ENCODE results near the gene GFRAL. TPM values are rescaled to one million over a fixed set of nuclear protein-coding genes. Genes with fewer than 3 reads are reported as not detected.
"Not testable (repeated sequence)": the region's sequence is repeated elsewhere in the genome, so short reads cannot be mapped to it uniquely, and the experiment has no call there.

GFRAL gene
- not detected in 2 replicates for total RNA-seq

- intact Hi-C loops (cut with micrococcal nuclease) = no loop called here
These were observed at the start of gene GFRAL for GRCh38 chr6:55327169-55327568. GFRAL (plus strand) TSS chr6:55327469; CDS start chr6:55327555, 86 bp downstream.

- intact Hi-C loops (cut with micrococcal nuclease) = loop anchor here (2.0 kb wide), 2 partner anchors 609 to 1293 kb away; no protein-coding TSS in a partner anchor
These were observed 49.6 kb upstream of the GFRAL start for GRCh38 chr6:55277646-55278045.

- intact Hi-C loops (cut with micrococcal nuclease) = no loop called here
These were observed 46.1 kb upstream of the GFRAL start for GRCh38 chr6:55281215-55281614.

GRCh38 chr6:55282115-55282514 is 45.2 kb upstream of the GFRAL start:
- intact Hi-C loops (cut with micrococcal nuclease) = no loop called here

GRCh38 chr6:55286824-55287223 is 40.4 kb upstream of the GFRAL start:
- intact Hi-C loops (cut with micrococcal nuclease) = no loop called here

- intact Hi-C loops (cut with micrococcal nuclease) = no loop called here
These were observed 36.5 kb upstream of the GFRAL start for GRCh38 chr6:55290736-55291135.

- intact Hi-C loops (cut with micrococcal nuclease) = no loop called here
These were observed 34.2 kb upstream of the GFRAL start for GRCh38 chr6:55293116-55293515.

GRCh38 chr6:55297214-55297613 is 30.1 kb upstream of the GFRAL start:
- intact Hi-C loops (cut with micrococcal nuclease) = not testable (repeated sequence)

- intact Hi-C loops (cut with micrococcal nuclease) = no loop called here
These were observed 27.8 kb upstream of the GFRAL start for GRCh38 chr6:55299286-55299985.

GRCh38 chr6:55304747-55305146 is 22.5 kb upstream of the GFRAL start:
- intact Hi-C loops (cut with micrococcal nuclease) = no loop called here

GRCh38 chr6:55319961-55320695 is 7.1 kb upstream of the GFRAL start:
- intact Hi-C loops (cut with micrococcal nuclease) = no loop called here

- intact Hi-C loops (cut with micrococcal nuclease) = no loop called here
These were observed 6.6 kb upstream of the GFRAL start for GRCh38 chr6:55320696-55321086.

- intact Hi-C loops (cut with micrococcal nuclease) = no loop called here
These were observed 49.9 kb downstream of the GFRAL start for GRCh38 chr6:55377150-55377549.

GRCh38 chr6:55379471-55379870 is 52.2 kb downstream of the GFRAL start:
- intact Hi-C loops (cut with micrococcal nuclease) = no loop called here

GRCh38 chr6:55379895-55380294 is 52.6 kb downstream of the GFRAL start:
- intact Hi-C loops (cut with micrococcal nuclease) = no loop called here

- intact Hi-C loops (cut with micrococcal nuclease) = no loop called here
These were observed 60.9 kb downstream of the GFRAL start for GRCh38 chr6:55388211-55388610.

- intact Hi-C loops (cut with micrococcal nuclease) = no loop called here
These were observed 68.6 kb downstream of the GFRAL start for GRCh38 chr6:55395871-55396270.

GRCh38 chr6:55397986-55398385 is 70.7 kb downstream of the GFRAL start:
- intact Hi-C loops (cut with micrococcal nuclease) = no loop called here

GRCh38 chr6:55399351-55399750 is 72.1 kb downstream of the GFRAL start:
- intact Hi-C loops (cut with micrococcal nuclease) = no loop called here

- intact Hi-C loops (cut with micrococcal nuclease) = no loop called here
These were observed 78.4 kb downstream of the GFRAL start for GRCh38 chr6:55405474-55406235.

- intact Hi-C loops (cut with micrococcal nuclease) = no loop called here
These were observed 83.4 kb downstream of the GFRAL start for GRCh38 chr6:55410674-55411073.

GRCh38 chr6:55423933-55424332 is 96.7 kb downstream of the GFRAL start:
- intact Hi-C loops (cut with micrococcal nuclease) = no loop called here
